HL-60/S4 treated with retinoic acid at 250 ng/mL for 4 days and 3 days (cell line): ENCODE data around the gene GMEB2.

Experiments
- in situ Hi-C: fragments of 300-500 bp; cut with MboI; formaldehyde crosslinking; loops from 2 replicates; pipeline ENCODE4 v1.7.0; 2022; ENCODE audit warnings: low sequenced_read_pairs

The GMEB2 gene

DNA sequence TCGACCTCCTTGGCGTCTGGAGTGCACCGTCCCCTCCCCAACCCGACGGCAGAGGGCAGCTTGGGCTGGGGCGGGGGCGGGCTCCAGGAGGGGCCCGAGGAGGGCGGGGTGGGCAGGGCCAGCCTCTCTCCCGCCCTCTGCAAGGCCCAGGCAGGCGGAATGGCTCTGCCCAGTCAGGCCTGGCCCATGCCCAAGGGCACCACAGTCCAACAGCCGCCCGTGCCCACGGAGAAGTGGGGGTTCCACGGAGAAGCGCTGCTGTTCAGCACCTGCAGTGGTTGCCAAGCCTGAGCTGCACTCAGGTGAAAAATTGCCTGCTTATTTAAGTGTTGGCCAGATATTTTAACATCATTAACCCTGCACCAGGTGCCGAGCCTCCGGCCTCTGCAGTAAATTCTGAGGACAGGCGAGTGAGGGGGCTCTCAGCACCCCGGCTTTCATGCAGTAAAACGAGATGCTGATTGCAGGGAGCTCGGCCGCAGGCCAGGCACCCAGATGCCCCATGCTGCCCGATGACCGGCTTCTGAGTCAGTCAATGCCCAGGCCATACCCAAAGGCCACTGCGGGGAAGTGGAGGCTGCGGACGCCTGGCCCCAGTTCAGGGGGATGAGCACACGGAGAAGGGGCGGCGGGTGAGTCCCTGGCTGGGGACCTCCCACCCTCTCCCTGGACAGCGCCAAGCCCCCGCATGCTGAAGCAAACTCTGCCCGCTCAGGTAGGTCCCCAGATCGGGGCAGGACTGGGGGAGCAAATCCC, 79.0 kb downstream of the GMEB2 start, which contains the start of gene SRMS:
Gene SRMS, minus strand, starts transcription at position 25 of the 756 bp plus-strand sequence. CDS start 286 bp downstream, outside the sequence.
- in situ Hi-C loops, result no loop called here

GRCh38 chr20:63546956-63547724, 79.8 kb downstream of the GMEB2 start:
- in situ Hi-C loops, result no loop called here

DNA sequence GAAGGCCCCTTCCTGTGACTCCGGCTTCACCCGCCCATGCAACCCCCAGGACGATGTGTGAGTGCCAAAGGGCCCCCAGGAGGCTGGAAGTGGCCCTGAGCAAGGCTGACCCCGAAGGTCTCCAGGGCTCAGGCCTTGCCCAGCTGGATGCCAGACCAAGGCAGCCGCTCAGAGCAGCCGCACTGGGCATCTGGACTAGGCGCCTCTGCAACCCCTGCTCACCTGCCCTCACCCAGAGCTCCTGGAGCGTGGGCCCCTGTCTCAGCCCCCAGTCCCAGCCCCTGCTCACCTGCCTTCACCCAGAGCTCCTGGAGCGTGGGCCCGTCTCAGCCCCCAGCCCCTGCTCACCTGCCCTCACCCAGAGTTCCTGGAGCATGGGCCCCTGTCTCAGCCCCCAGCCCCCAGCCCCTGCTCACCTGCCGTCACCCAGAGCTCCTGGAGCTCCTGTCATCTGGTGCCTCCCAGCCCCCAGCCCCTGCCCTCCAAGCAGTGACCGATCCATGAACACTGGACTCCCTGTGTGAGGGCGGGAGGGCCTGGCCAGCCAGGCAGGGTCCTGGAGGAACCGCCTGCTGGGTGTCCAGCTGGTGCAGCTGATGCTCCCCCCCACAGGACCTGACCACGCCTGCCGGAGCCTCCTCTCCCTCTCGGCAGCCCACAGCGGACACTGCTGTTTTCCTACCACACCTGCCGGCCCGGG, 80.5 kb downstream of the GMEB2 start:
- in situ Hi-C loops, result no loop called here

DNA sequence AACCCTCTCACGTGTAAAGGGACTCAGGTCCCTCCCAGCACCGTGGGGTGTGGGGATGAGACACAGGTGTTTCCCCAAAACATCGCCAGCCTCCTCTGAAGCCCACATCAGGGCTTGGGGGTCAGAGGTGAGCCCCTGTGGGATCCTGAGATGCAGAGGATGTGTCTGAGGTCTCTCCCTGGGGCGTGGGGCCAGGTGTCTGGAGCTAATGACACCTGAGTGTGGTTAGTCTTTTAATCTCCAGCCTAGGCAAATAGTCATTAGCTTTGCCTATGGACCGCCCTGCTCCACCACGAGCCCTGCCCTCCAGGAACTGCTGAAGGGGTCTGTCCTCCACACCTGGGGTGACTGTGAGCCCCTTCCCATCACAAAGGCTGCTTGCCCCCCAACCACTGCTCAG, 81.1 kb downstream of the GMEB2 start:
- in situ Hi-C loops, result no loop called here

GRCh38 chr20:63544958-63545516, 81.9 kb downstream of the GMEB2 start:
- in situ Hi-C loops, result no loop called here

GRCh38 chr20:63544241-63544957, 82.5 kb downstream of the GMEB2 start:
- in situ Hi-C loops, result no loop called here

DNA sequence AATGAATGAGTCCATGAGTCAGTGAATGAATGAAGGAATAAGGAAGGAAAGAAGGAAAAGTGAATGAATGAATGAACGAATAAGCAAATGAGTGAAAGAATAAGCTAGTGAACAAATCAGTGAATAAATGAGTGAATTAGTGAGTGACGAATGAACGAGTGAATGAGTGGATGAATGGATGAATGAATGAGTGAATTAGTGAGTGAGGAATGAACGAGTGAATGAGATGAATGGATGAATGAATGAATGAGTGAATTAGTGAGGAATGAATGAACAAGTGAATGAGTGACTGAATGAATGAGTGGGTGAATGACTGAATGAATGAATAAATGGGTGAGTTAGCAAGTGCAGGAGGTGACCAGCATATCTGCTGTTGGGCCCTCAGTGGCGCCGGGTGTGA, 83.2 kb downstream of the GMEB2 start:
- in situ Hi-C loops, result no loop called here

- in situ Hi-C loops, result no loop called here
These were observed 83.8 kb downstream of the GMEB2 start for GRCh38 chr20:63543131-63543530.

GRCh38 chr20:63542696-63543095, 84.2 kb downstream of the GMEB2 start:
- in situ Hi-C loops, result no loop called here

- in situ Hi-C loops, result no loop called here
These were observed 84.8 kb downstream of the GMEB2 start for GRCh38 chr20:63542031-63542559.

DNA sequence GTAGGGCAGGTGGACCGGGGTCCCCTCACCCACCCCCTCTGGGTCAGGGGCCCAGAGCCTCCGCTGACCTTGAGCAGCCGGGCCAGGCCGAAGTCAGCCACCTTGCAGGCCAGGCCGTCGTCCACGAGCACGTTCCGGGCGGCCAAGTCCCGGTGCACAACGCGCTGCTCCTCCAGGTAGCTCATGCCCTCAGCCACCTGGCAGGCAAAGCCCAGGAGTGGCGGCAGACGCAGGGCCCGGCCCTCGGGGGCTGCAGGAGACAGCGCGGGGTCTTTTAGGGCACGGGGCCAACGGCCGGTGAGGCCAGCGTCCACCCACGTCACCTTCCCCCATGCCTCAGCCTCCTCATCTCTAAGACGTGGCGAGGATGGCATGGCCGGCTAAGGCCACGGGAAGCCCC, 85.5 kb downstream of the GMEB2 start:
- in situ Hi-C loops, result no loop called here

- in situ Hi-C loops, result no loop called here
These were observed 86.3 kb downstream of the GMEB2 start for GRCh38 chr20:63540417-63541186.

DNA sequence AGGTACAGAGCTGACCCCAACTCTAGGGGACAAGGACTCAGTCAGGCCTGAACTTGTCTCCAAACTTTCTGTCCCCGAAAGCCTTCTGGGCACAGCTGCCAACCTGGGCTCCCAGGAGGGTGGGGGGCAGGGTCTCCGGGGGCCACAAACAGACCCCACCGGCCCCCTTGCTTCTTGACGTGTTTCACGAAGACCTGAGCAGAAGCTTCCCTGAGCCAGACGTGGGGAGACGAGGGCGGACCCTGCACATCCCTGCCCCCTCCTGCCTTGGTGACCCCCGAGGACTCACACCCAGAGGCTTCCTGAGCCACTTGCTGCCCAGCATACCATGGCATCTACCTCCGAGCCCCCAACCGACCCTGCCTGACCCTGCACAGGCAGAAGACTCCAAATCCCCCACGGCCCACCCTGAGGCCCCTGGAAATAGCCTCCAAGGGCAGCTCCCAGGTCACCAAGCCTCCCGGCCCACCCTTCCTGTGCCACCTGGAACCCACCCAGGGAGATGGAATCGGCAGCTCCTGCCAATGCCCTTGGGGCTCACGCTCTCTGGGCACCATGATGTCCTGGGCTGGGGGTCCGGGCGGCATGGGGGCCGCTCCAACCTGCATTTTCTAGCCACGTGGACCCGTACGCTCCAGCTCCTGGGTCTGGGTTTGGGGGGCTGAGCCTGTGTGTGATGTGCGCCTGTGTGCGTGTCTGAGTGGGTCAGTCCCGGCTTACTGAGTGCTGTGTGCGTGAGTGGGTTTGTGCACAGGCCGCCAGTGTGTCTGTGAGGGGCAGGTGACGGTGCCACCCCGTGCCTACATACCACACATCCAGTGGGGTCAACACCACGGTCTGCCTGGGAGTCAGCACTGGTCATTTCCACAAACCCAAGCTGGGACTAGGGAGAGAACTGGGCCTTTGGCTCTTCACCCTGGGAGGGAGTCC, 87.2 kb downstream of the GMEB2 start:
- in situ Hi-C loops, result no loop called here

- in situ Hi-C loops, result no loop called here
These were observed 87.8 kb downstream of the GMEB2 start for GRCh38 chr20:63539092-63539430.

DNA sequence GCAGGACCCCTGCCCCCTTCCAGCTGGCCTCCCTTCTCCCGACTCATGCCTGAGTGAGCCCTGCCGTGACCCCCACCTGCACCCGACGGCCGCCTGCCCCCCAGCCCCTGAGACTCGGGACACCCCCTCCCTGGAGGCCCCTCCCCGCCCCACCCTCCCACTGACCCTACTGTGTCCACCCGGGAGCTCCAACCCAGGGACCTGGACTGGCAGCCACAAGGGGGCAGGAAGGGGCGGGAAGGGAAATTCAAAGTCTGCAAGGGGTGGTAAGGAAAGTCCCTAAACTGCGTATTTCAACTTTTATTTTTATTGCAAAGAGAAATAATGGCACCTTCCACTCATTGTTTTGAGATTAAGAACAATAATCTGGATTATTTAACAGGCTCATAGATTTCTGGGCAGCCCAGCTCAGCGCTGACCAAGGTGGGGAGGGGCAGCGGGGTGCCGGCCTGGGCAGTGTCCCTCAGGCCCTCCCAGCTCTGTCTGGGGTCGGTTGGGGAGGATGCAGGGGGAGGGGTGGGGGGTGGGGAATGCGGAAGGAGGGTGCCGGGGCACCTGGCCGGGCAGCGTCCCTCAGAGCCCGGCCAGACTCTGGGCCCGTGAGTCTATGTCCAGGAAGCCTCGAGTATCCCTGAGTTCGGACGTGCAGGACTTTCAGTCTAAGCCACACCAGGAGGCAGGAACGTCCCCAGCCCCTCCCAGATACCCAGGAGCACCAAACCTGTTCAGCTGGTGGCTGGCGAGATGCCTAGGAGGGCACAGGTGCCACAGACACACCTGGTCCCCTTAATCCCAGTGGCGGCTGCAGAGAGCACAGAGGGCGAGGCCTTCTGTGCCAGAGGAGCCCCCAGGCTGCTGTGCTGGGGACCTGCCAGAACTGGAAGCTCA, 88.5 kb downstream of the GMEB2 start:
- in situ Hi-C loops, result no loop called here
